Putamen (tissue), 1 donor: ENCODE results near the gene KIF26A.

Experiments used
- DNase-seq: peaks from one replicate; pipeline ENCODE4 v3.0.0-alpha.2; 2016; ENCODE audit warnings: low spot score

KIF26A gene

DNA sequence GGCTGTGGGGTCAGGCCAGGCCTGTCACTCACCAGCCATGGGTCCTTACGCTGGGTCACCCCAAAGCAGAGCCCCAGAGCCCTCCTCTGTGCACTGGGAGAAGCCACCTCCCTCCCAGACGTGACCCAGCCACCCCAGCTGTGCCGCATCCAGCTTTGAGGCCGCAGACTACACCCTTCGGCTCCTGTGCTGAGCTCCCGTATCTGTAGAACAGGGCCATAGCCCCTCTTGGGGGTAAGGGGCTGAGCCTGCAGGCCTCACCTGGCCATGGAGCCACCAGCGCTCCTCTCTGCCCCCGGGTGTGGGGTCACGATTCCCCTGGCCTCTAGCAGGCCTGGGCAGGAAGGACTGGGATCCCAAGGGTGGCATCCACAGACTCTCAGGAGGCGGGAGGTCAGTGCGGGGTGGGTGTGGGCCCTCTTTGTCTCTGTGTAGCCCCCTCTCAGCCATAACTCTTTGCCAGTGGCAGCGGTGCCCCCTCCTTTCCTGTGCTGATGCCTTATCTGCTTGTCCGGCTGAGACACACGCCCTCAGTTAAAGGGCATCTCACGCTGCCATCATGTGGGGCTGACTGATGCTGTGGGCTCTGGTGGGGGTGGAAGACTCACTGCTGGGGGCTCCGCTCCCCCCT, 36.6 kb upstream of the KIF26A start:
- DNase-seq: no peak

DNA sequence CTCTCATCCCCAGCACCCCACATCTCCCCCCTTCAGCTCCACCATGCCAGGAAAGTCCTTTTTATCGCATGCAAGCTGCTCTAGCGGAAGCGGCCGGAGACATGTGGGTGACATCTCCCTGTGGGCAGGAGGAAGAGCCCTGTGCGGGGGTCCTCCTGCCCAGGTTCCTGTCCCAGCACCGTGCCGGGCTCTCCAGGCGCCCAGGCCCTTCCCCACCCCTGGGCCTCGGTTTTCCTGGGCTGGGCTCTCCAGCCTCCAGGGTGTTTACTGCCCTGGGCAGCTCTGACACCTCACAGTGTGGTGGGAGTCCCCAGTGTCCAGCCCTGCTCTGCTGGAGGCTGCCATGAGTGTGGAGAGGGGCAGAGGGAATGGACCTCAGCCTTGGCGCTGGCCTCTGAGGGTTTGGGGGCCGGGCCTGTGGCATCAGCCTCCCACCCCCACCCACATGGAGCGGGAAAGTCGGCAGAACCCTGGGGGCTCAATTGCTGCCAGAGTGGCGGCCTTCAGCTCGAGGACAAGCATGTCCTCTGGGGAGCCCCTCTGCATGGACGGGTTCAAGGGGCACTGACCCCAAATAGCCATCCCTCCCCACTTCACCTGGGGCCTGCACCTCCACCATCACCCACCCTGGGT, 36.0 kb upstream of the KIF26A start:
- DNase-seq: no peak

DNA sequence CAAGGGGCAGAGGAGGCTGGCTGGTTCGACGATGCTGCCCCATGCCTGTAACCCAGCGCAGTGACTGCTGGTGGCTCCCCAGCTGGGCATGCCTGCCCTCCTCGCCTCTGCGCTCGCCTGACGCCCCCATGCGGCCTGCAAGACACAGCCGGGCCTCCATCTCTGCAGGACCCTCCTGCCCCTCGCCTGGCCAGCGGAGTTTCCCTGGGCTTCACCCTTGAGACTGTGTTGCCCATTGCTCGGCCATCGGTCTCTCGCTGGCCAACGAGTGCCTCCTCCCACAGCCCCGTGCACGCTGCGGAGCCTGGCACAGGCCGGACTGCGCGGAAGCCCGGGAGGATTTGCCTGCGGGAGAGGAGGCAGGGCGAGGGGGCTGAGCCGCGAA, 35.3 kb upstream of the KIF26A start:
- no peak for DNase-seq

DNA sequence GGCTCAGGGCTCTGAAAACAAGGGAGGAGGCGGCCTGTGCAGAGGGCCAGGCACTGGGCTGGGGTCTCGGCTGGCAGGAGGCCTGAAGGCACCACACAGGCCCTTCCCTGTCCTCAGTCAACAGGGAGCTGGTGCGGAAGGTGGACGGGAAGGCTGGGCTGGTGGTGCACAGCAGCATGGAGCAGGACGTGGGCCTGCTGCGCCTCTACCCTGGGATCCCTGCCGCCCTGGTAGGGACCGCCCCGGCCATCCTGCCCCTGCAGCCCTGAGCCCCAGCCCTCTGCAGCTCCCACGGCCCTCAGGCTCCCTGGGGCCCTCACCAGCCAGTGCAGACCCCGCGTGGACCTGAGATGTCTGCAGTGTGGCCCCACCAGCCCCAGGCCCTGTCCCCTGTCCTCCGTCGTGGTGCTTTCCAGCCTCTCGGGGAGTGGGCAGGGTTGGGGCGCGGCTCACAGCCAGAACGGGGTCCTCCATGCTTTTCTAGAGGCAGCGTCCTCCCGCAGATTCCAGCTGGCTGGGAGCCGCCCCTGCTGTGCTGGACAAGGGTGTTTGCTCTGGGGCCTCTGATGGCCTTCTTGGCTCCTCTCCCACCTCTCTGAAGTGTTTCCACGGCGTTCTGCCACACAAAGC, 34.8 kb upstream of the KIF26A start:
- no peak for DNase-seq

DNA sequence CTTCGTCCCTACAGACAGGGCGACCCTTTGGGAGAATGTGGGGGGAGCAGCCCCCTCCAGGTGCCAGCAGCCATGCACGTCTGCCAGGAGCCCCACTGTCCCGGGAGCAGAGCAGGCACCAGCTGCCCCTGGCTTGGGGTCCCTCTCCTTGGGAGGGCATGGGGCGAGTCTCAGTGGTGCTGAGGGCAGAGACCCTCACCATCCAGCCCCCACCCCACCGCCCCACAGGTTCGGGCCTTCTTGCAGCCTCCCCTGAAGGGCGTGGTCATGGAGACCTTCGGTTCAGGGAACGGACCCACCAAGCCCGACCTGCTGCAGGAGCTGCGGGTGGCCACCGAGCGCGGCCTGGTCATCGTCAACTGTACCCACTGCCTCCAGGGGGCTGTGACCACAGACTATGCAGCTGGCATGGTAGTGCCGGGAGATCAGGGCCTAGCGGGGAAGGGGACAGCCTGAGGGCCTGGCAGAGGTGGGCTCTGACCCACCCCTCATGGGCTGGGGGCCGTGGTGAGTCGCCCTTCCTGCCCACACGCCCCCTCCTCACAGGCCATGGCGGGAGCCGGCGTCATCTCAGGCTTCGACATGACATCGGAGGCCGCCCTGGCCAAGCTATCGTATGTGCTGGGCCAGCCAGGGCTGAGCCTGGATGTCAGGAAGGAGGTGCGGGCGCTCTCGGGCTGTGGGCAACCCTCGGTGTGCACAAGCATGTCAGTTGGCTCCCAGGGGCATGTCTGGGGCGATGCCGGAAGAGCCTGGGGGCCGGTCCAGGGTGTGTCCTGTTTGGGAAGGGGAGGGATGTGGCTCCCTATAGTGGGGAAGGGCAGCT, 34.1 kb upstream of the KIF26A start:
- DNase-seq: no peak

DNA sequence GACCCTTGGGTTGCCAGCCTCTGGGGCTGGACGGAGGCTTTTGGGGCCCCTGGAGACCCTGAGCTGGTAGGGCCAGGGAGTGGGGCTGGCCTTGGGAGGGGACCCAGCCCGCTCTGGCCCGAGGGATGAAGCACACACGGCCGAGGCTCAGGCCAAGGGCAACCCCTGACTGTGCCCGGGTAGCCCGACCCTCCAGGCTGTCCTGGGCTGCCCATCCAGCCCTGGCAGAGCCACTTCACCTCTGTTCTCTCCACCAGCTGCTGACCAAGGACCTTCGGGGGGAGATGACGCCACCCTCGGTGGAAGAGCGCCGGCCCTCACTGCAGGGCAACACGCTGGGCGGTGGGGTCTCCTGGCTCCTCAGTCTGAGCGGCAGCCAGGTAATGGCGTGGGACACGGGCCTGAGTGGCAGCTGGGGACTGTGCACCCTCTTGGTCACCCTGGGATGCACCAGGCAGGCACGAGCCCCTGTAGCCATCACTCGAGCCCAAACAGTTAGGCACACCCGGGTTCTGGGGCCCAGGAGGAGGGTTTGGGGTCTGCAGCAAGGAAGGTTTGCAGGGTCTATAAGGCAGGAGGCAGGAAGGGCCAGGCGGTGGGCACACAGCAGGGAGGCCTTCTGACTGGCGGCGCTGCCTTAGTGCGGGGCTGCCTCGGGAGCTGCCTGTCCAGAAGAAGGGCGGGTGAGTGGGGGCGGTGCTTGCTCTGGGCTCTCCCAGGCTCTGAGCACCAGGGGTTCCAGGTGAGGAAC, 33.1 kb upstream of the KIF26A start:
- no peak for DNase-seq

DNA sequence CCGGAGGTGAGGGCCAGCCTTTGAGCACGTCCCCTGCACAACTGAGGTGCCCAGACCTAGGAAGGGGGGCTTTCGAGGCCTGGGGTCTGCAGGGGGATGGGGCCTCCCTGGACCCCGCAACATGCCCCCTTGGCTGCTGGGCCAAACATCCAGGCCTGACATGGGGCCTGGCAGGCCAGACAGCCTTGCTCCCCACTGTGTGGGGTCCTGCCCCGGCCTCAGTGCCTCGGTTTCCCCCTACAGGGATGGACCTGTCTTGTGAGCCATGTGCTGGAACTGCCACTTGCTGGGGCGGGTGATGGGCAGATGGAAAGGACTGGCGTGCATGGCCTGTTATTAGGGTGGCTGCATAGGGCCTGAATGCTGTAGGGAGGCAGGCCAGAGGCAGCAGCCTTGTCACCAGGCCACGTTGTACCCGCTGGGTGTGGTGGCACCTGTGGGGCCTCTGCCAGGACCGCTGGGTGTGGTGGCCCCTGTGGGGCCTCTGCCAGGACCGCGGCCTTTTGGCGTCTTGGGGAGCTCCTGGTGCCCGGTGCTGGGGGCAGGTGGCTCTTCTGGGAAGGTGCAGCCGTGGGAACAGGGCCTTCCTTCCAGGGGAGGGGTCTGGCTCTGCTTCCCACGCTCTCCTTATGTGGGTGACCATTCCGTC, 32.4 kb upstream of the KIF26A start:
- no peak for DNase-seq

DNA sequence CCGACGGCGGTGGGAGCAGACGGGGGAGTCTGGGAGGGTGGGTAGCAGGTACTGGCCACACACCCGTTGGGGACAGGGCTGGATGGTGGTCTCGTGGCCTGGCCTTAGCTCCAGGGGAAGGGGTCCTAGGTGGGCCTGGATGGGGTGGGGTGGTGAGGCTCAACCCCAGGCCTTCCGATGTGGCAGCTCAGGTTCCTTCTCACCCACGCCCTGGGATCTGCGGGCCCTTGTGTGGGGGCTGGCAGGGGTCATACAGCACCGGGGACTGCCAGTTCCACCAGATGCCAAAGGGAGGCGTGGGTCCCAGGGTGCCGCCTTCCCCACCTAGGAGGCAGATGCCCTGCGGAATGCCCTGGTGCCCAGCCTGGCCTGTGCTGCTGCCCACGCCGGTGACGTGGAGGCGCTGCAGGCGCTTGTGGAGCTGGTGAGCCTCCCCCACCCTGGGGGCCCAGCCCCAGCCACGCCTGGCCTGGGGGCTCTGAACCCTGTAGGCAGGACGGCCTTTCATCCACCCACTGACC, 31.9 kb upstream of the KIF26A start:
- DNase-seq: no peak

DNA sequence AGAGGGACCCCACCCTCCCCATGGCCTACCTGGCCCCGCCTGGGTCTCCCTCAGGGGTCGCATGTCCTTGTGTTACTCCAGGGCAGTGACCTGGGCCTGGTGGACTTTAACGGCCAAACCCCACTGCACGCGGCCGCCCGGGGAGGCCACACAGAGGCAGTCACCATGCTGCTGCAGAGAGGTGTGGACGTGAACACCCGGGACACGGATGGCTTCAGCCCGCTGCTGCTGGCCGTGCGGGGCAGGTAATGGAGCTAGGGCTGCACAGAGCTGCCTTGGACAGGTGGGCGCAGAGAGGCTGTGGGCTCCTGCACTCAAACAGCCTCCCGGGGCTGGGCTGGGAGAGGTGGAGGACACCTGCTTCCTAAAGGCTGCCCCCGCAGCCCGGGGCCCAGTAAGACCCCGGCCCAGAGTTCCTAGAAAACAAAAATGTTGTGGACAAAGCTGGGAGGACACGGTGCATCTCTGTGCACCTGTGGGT, 31.2 kb upstream of the KIF26A start:
- no peak for DNase-seq

DNA sequence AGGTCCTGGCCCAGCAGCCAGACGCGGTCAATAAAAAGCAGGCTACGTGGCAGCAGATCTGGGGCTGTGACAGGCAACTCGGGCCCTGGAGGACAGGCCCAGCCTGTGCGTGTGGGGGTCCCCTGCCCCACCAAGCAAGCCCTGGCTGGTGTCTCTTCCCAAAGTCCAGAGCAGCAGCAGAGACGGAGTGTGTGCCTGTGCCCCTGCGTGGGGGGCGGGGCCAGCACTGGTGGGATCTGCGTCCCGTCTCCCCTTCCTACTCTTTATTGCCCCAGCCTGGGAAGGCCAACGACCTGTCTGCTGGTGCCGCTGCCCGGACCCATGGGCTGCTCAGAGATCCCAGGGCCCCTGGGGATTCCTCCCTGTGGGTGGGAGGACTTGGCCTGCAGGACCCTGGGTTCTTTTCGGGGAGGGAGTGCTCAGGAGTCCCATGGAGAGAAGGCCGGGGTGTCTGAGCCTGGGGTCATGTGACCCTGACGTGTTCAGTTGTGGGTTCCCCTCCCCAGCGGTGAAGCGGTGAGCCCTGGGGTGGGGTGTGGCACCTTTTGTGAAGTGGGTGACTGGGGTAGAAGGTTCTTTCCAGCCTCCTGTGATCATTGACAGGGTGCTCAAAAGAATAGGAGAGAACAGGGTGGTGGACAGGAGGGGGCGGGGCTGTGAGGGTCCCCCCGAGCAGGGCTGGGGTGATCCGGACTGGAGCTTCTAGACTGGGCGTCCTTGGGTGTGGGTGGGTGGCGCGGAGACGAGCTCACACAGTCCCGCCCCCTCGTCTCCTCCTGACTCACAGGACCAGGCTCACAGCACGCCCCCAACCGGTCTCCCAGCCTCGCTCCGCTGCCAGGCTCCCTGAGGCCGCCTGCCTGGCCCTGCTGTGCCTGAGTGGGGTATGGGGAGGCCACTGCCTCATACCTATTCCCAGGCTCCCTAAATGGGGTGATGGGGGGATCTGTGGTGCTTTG, 30.5 kb upstream of the KIF26A start:
- DNase-seq: no peak

DNA sequence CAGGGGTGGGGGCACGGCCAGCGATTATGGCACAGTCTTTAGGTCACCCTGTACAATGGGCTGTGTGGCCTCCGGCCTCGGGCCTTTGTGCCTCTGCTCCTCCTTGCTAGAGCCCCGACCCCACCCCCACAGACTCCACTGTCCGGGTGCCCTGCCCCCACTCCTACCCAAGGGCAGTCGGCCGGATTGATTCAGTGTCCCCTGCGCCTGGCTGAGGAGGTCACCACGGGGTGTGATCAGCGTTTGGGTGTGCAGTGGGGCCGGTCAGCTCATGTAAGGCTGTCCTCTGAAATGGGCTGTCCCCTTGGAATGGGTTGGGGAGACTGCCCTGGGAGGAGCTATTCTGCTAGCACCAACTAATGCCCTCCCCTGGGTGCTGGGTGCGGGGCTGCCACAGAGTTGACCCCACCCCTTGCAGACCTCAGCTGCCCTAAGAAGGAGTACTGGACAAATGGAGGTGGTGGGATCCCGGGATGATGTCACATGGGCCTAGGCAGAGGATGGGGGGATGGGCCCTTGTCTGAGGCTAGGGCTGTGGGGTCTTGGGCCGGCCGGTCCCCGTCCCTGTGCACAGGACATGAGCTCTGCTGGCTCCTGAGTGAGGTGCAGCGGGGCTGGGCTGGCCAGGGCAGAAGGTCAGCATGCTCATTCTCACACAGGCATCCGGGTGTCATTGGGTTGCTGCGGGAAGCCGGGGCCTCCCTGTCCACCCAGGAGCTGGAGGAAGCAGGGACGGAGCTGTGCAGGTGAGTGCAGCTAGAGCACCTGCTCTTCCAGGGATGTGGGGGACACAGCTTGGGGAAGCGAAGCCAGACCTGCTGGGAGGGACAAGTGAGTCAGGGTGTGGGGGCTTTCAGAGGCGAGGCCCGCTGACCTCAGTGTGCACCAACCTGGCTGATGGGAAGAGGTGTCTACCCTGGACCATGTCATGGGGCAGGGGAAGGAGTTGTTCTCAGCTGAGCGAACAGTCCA, 29.5 kb upstream of the KIF26A start:
- no peak for DNase-seq

DNA sequence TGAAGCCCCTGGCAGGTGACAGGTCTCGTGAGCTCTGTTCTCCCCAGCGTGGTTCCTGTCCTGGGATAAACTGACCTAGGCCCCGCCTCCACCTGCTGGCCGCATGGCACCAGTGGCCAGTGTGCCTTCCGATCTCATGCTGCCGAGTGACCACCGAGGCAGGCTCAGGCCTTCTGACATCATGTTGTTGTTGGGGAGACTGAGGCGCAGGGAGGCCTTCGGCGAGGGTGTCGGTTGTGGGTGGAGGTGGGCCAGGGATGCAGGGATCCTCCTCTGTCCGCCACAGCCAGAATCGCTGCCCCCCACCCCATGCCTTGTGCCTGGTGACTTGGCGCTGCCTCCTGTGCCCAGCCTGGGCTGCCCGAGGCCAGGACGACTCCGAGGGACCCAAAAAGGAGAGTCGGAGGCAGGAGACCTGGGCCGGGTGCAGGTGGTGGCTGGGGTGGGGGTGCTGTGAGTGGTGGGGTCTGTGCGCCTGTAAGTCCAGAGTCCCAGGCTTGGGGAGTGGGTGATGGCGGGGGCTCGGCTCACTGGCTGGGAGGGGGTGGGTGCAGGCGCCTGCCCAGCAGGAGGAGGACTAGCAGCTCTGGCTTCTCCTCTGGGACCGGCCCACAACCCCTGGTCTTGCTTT, 28.5 kb upstream of the KIF26A start:
- DNase-seq: no peak

DNA sequence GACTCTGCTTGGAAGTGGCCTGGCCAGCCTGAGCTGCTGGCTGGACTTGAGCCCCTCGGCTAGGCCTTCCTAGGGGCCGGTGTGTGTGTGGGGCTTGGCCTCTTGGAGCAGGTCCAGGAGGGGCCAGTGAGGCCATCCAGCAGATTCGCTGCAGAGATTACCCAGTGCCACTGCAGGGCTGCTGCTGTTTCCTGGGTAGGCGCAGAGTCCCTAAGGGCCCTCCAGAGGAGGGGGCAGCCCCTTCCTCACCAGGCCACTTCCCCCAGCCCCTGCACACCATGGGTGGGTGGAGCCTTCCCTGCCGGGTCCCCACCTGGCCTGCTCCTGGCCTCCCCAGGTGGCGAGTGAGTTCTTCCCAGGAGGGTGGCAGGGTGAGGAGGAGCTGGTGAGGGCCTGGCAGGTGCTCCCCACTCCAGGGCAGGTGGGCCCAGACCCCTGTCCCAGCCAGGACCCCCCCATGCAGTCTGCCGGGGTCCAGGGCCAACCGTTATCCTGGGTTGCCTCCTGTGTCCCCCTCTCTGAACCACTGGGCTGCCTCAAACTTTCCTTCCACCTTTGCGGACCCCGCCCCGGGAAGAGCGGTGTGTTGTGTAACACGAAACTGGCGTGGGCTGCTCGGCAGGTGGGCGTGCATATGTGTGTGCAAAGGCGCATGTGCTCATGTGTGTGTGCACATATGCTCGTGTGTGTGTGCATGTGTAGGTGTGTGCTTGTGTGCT, 27.7 kb upstream of the KIF26A start:
- DNase-seq: no peak

DNA sequence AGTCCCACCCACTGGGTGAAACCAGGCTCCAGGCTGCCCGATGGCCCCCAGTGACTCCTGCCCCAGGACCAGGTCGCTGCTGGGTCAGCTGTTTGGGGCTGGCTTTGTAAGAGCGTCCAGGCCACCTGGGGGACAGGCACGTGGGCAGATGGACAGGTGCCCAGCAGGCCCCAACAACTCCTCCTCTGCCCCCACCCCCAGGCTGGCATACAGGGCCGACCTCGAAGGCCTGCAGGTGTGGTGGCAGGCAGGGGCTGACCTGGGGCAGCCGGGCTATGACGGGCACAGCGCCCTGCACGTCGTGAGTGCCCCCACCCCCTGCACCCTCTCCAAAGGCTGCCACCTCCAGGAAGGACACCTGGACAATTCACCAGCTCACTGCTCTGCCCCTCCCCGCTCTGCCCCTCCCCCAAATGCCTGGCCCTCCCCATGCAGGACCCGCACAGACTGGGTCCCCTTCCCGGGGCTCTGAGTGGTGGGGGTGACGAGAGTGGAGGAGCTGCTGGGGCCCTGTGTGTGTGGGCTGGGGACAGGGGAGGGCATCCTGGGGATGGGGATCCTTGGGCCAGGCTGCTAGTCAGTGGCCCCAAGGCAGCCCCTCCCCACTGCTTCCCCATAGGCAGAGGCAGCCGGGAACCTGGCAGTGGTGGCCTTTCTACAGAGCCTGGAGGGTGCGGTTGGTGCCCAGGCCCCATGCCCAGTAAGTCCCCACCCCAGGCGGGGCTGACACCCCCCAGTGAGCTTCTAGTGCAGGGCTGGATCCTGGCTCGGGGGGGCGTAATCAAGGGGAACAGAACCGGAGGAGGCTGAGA, 26.9 kb upstream of the KIF26A start:
- no peak for DNase-seq

DNA sequence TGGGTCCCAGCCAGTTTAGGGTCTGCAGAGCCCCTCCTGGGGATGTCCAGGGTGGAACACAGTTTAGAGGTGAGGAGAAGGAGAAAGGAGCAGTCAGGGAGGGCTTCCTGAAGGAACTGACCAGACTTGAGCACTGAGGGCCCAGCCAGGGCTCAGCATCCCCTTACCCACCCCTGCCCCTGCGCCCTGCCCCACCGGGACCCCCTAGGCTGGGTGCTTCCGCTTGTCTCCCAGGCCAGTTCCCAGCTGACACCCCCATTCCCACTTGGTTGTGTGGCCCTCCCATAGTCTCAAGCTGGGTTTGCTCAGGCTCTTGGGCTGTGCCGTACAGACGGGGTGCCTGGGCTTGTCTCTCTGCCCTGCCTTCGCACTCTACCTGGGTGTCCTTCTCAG, 26.3 kb upstream of the KIF26A start:
- no peak for DNase-seq

DNA sequence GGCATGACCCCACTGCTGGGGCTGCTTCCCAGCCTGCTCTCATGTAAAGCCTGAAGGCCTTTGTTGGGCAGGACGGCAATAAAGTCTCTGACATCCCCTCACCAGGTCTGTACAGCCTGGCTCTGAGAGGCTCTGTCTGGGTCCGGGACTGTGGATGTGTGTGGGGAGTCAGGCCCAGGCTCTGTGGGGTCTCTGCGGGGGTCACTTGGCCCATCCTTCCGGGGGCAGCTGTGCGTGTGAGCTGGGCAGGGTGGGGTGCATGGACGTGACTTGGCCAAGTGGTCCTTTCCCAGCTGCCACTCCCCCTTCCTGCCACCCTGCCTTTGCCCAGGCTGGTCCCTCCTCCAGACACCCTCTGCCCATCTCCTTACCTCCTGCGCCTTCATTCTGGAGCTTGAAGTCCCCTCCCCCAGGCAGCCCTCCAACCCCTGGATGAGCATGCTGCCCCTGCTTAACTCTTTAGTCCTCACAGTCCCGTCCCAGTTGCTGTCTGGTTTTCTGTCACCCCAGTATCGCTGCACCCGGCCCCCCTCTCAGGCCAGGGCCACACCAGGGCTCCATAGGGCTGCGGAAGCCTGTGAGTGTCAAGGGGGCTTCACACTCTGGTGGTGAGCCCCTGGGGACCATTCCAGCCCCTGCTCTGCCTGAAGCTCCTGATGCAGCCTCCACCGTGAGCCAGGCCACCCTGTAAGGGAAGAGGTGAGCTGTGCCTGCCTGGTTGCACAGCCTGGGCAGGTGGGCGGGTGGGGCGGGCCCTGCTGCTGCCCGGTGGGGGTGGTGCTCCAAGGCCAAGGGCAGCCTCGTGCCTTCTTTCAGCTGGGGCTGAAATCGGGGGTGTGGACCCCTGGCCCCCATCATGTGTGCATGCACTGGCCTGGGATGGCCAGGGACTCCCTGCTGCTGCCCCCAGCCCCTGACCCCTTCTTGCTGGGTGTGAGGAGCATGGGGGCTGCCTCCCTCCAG, 25.5 kb upstream of the KIF26A start:
- no peak for DNase-seq
